Measurements from ENCODE around the gene SYNC. TPM values are rescaled to one million over a fixed set of nuclear protein-coding genes. Genes with fewer than 3 reads are reported as not detected.
A peak's percentile ranks its signal among the peaks of the same experiment; 100 is the strongest.

Gene SYNC
- total RNA-seq, 1 experiment from 2014 or later, result 2.8 TPM

GRCh38 chr1:32650752-32651460 lies 51.7 kb downstream of the SYNC start, which contains the start of gene RBBP4:
Gene RBBP4 (plus strand): TSS chr1:32651208. CDS start chr1:32651307, 99 bp downstream.
- no TSS peak for BruUV-seq (replicated peaks)
- Histone ChIP-seq H3K4me2 (peak within 1 kb of the TSS; percentile 99), H3K9me2 (ENCODE audit: insufficient read depth) (no peaks in the 10 kb centered on the region), H2AFZ (peak within 1 kb of the TSS; percentile 90), H3K27me3 (ENCODE audit: insufficient read depth, low read depth) (no peaks in the 10 kb centered on the region), H3F3A (ENCODE audit: insufficient read depth, low read depth) (peaks cover 30% of the 10 kb centered on the region; the same call in 1 of the 2 replicates), H3K36me3 (ENCODE audit: low read depth) (peaks cover 34% of the 10 kb centered on the region), H4K20me1 (ENCODE audit: insufficient read depth) (peaks cover 19% of the 10 kb centered on the region; the same call in 1 of the 2 replicates), H3K27ac (peak within 1 kb of the TSS; percentile 96), H3K9me3 (ENCODE audit: insufficient read depth, low read depth) (no peaks in the 10 kb centered on the region), H3K4me1 (replicated peaks; ENCODE audit: insufficient read depth) (peaks cover 33% of the 10 kb centered on the region), H3K79me2 (ENCODE audit: low read depth) (peaks cover 83% of the 10 kb centered on the region), H3K4me3 (peak within 1 kb of the TSS; percentile 81)
- ChIA-PET POLR2A (ENCODE audit: unreplicated experiment) (interaction anchor here (0.6 to 0.7 kb wide), 3 partner anchors 14 to 961 kb away, joined by 3 to 6 read pairs (median 5); no protein-coding TSS in a partner anchor), CTCF (interaction anchor here (0.6 to 1.6 kb wide), 2 partner anchors 130 to 216 kb away, joined by 3 to 6 read pairs; no protein-coding TSS in a partner anchor)
- TF ChIP-seq CTCF (conservative IDR thresholded peaks at IDR 0.05) (no peak), EZH2 (IDR thresholded peaks at IDR 0.05; ENCODE audit: low read depth) (no peak)
- DNase-seq, result peak; percentile 85 to 98
- intact Hi-C loops (cut with micrococcal nuclease; ENCODE audit: unreplicated experiment), result loop anchor here (1.0 to 5.0 kb wide), 4 partner anchors 114 to 249 kb away; partner anchors contain the start of genes S100PBP, YARS1 and ZBTB8A

- no peak for TF ChIP-seq CTCF (conservative IDR thresholded peaks at IDR 0.05)
- no peak for TF ChIP-seq EZH2 (IDR thresholded peaks at IDR 0.05; ENCODE audit: low read depth)
- H4K20me1 ChIP-seq (ENCODE audit: insufficient read depth), result peaks cover 15% of the 10 kb centered on the region; the same call in 1 of the 2 replicates
- peaks cover 83% of the 10 kb centered on the region for H3K79me2 ChIP-seq (ENCODE audit: low read depth)
- H3K9me2 ChIP-seq (ENCODE audit: insufficient read depth), result no peaks in the 10 kb centered on the region
- H3K4me1 ChIP-seq (replicated peaks; ENCODE audit: insufficient read depth), result peaks cover 33% of the 10 kb centered on the region
- peaks cover 28% of the 10 kb centered on the region for H3K36me3 ChIP-seq (ENCODE audit: low read depth)
- peaks cover 24% of the 10 kb centered on the region; the same call in 1 of the 2 replicates for H3F3A ChIP-seq (ENCODE audit: insufficient read depth, low read depth)
- DNase-seq, result peak; percentile 80 to 88
- peak within 1 kb of the TSS; percentile 81 for H3K4me3 ChIP-seq
- peak within 1 kb of the TSS; percentile 90 for H2AFZ ChIP-seq
- no peaks in the 10 kb centered on the region for H3K27me3 ChIP-seq (ENCODE audit: insufficient read depth, low read depth)
- intact Hi-C loops (cut with micrococcal nuclease; ENCODE audit: unreplicated experiment), result loop anchor here (5.0 kb wide), 3 partner anchors 113 to 248 kb away; partner anchors contain the start of gene ZBTB8A
- BruUV-seq (replicated peaks), result TSS peak; percentile 58
- peak within 1 kb of the TSS; percentile 96 for H3K27ac ChIP-seq
- CTCF ChIA-PET, result interaction anchor here (1.6 kb wide), 1 partner anchor 130 kb away, joined by 6 read pairs; no protein-coding TSS in a partner anchor
- H3K9me3 ChIP-seq (ENCODE audit: insufficient read depth, low read depth), result no peaks in the 10 kb centered on the region
- POLR2A ChIA-PET (ENCODE audit: unreplicated experiment), result interaction anchor here (0.7 kb wide), 1 partner anchor 960 kb away, joined by 5 read pairs; no protein-coding TSS in a partner anchor
- peak within 1 kb of the TSS; percentile 99 for H3K4me2 ChIP-seq
Observed at GRCh38 chr1:32650248-32650751, 52.3 kb downstream of the SYNC start, which contains the start of gene ZBTB8OS. Gene ZBTB8OS (minus strand): TSS chr1:32650550. CDS start chr1:32650529, 21 bp downstream.

GRCh38 chr1:32647308-32648134 lies 55.0 kb downstream of the SYNC start:
- Histone ChIP-seq H3F3A (ENCODE audit: insufficient read depth, low read depth) (peaks cover 7% of the 10 kb centered on the region; the same call in 1 of the 2 replicates), H3K9me2 (ENCODE audit: insufficient read depth) (no peaks in the 10 kb centered on the region), H3K27ac (no peak overlapping the region), H3K4me2 (peak overlapping the region; percentile 99; the same call in 1 of the 2 replicates), H3K9me3 (ENCODE audit: insufficient read depth, low read depth) (no peaks in the 10 kb centered on the region), H3K4me3 (no peak overlapping the region), H3K4me1 (replicated peaks; ENCODE audit: insufficient read depth) (peaks cover 25% of the 10 kb centered on the region), H3K79me2 (ENCODE audit: low read depth) (peaks cover 66% of the 10 kb centered on the region), H4K20me1 (ENCODE audit: insufficient read depth) (0 out of 2 replicates have a peak, but pooled peaks cover 11% of the 10 kb centered on the region), H2AFZ (no peak overlapping the region), H3K36me3 (ENCODE audit: low read depth) (peaks cover 8% of the 10 kb centered on the region; the same call in 1 of the 2 replicates), H3K27me3 (ENCODE audit: insufficient read depth, low read depth) (no peaks in the 10 kb centered on the region)
- ChIA-PET POLR2A (ENCODE audit: unreplicated experiment) (no interaction called here), CTCF (no interaction called here)
- intact Hi-C loops (cut with micrococcal nuclease; ENCODE audit: unreplicated experiment), result no loop called here
- TF ChIP-seq EZH2 (IDR thresholded peaks at IDR 0.05; ENCODE audit: low read depth), result no peak
- no peak for TF ChIP-seq CTCF (conservative IDR thresholded peaks at IDR 0.05)
- BruUV-seq (replicated peaks), result no TSS peak
- DNase-seq, result no peak
